ENCODE measurements around the gene ATG4D.

Gene ATG4D

GRCh38 chr19:10543420-10544241, at the start of gene ATG4D:
TSS of gene ATG4D (plus strand) at chr19:10543904. CDS start at chr19:10544091, 187 bp downstream.
- FAIRE-seq (no peak), DNase-seq (ENCODE audit: insufficient read length, low spot score) (peak; percentile 88)
- peak; percentile 81 for TF ChIP-seq POLR2A (IDR thresholded peaks at IDR 0.05; ENCODE audit: low read depth, low read length)

DNA sequence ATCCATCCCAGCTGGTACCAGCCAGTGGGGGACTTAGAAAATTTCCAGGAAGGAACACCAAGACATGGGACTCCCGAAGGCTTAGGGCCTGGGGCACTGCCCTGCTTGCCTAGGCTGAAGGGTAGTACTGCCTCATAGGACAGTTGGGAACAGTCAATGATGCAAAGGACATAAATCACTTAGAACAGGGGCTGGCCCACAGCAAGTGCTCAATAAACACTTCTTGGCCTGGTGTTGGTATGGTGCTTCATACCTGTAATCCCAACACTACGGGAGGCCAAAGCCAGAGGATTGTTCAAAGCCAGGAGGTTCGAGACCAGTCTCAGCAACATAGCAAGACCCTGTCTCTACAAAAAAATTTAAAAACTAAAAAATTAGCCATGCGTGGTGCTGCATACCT, 46.3 kb upstream of the ATG4D start:
- DNase-seq (ENCODE audit: insufficient read length, low spot score): no peak
- no peak for TF ChIP-seq POLR2A (IDR thresholded peaks at IDR 0.05; ENCODE audit: low read depth, low read length)
- FAIRE-seq: no peak

GRCh38 chr19:10499550-10500246, 44.0 kb upstream of the ATG4D start:
- no peak for FAIRE-seq
- no peak for TF ChIP-seq POLR2A (IDR thresholded peaks at IDR 0.05; ENCODE audit: low read depth, low read length)
- DNase-seq (ENCODE audit: insufficient read length, low spot score): no peak

GRCh38 chr19:10500247-10500592, 43.5 kb upstream of the ATG4D start:
- no peak for TF ChIP-seq POLR2A (IDR thresholded peaks at IDR 0.05; ENCODE audit: low read depth, low read length)
- FAIRE-seq: no peak
- DNase-seq (ENCODE audit: insufficient read length, low spot score): no peak

DNA sequence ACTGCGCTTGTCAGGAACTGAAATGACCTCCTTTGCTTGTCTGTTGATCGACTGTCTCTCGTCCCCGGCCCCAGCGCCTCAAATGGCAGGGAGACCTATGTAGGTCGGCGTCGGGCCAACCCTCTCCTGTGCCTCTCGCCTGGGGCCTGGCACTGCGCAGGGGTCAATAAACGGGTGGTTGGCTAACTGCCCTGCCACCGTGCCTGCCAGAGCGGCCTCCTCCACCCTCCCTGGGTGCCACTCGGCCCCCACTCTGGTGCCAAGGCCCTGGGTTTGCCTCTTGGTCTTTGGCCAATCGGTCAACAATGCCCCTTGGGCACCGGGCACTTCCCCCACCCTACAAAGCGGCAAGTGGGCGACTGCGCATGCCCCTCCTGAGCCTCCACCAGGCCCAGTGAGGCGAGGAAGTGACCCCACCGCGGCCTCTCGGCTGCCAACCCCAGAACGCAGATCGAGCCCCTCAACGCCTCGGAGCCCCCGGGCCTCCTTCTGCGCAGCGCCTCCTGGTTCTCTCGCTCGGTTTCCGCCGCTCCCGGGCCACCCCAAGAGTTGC, 41.7 kb upstream of the ATG4D start:
- TF ChIP-seq POLR2A (IDR thresholded peaks at IDR 0.05; ENCODE audit: low read depth, low read length): peak; percentile 13; the same call in 1 of the 2 replicates
- DNase-seq (ENCODE audit: insufficient read length, low spot score) (peak; percentile 61), FAIRE-seq (no peak)

- FAIRE-seq (no peak), DNase-seq (ENCODE audit: insufficient read length, low spot score) (peak; percentile 95)
- peak; percentile 66 for TF ChIP-seq POLR2A (IDR thresholded peaks at IDR 0.05; ENCODE audit: low read depth, low read length)
These were observed 41.1 kb upstream of the ATG4D start for GRCh38 chr19:10502524-10503001.

DNA sequence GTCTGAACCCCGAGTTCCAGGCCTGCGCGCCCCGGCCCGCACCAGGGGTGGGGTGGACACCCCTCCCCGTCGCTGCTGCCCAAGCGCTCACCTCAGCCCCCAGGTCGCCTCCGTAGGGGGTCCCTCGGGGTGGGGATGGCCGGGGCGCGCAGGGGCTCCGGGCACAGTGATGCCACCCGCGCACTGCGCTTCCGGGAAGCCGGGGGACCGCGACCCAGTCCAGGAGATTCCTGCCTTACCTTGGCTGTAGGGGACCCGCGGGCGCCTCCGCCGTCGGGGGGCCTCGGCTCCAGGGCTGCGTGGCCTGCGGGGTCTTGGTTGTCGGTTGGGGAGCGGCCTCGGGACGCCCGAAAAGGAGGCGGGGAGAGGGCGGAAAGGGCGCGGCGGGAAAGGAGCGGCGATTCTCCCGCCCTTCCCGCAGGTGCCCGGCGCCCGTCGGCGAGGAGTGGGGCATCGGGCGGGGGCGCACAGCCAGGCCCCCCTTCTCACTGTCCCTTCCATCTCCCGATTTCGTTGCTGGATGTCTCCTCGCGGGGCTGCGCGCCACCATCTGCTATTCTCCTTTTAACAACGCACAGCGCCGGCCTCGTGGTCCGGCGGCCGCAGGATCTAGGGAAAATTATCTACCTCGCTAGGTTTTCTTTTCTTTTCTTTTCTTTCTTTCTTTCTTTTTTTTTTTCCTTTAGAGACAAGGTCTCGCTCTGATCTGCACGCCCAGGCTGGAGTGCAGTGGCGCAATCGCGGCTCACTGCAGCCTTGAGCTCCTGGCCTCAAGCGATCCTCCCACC, 40.5 kb upstream of the ATG4D start, which contains the start of gene KEAP1:
TSS of gene KEAP1 (minus strand) at position 355 of the 788 bp plus-strand sequence. CDS start 3,323 bp downstream, outside the sequence.
- no peak for DNase-seq (ENCODE audit: insufficient read length, low spot score)
- no peak for FAIRE-seq
- no peak; the same call in 1 of the 2 replicates for TF ChIP-seq POLR2A (IDR thresholded peaks at IDR 0.05; ENCODE audit: low read depth, low read length)

DNA sequence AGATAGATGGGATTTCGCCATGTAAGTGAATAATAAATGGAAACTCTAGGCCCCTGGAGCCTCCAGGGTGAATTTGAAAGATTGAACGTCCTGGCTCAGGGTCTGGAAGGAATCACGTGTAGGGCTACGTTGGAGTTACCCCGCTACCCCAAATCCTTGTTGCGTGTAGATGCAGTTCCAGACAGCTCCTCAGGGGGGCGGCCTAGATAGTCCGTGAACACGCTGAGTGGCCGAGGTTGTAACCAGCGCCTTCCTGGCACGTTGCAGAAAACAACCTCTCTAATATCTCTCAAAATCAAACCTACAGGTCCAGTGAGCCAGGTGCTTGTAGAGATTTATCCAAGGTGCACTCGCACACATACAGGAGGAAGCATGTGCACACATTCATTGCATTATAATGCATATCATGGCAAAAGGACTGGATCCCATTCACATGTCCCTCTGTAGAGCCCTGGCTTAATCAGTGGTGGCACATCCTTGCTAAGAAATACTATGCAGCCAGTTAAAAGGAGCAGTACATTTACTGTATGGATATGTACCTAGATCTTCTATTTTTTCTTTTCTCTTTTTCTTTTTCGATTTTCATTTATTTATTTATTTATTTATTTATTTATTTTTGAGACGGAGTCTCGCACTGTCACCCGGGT, 38.0 kb upstream of the ATG4D start:
- DNase-seq (ENCODE audit: insufficient read length, low spot score) (peak; percentile 67), FAIRE-seq (no peak)
- no peak for TF ChIP-seq POLR2A (IDR thresholded peaks at IDR 0.05; ENCODE audit: low read depth, low read length)

DNA sequence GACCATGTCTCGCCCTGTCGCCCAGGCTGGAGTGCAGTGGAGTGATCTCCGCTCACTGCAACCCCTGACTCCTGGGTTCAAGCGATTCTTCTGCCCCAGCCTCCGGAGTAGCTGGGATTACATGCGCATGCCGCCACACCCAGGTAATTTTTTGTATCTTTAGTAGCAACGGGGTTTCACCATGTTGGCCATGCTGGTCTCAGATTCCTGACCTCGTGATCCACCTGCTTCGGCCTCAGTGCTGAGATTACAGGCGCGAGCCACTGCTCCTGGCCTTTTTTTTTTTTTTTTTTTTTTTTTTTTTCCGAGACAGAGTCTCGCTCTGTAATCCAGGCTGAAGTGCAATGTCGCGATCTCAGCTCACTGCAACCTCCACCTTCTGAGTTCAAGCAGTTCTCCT, 35.7 kb upstream of the ATG4D start:
- DNase-seq (ENCODE audit: insufficient read length, low spot score) (no peak), FAIRE-seq (no peak)
- TF ChIP-seq POLR2A (IDR thresholded peaks at IDR 0.05; ENCODE audit: low read depth, low read length): no peak

GRCh38 chr19:10508707-10509106, 35.0 kb upstream of the ATG4D start:
- no peak for FAIRE-seq
- DNase-seq (ENCODE audit: insufficient read length, low spot score): no peak
- no peak for TF ChIP-seq POLR2A (IDR thresholded peaks at IDR 0.05; ENCODE audit: low read depth, low read length)

DNA sequence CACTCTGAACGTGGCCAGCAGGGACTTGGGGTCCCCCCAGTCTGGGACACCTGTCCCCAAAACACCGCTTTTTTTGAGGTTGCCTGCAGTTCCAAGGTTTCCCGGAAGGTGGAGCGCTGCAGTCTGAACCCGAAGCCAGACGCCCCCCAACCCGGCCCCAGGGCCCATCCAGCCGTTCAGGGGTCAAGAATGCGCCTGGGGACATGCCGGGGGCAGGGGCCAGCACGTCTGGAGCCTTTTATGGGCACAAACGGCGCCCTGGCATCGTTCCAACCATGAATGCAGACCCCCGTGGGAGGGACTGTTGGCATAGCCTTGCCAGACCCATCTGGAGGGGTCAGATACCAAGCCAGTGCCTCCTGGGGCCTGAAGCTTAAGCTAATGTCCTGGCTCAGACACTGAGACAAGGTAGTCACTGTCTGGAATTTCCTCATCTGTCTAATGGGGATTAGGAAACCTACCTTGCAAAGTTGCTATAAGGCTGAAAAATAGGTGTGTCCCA, 33.4 kb upstream of the ATG4D start:
- DNase-seq (ENCODE audit: insufficient read length, low spot score): no peak
- FAIRE-seq: no peak
- TF ChIP-seq POLR2A (IDR thresholded peaks at IDR 0.05; ENCODE audit: low read depth, low read length): no peak

DNA sequence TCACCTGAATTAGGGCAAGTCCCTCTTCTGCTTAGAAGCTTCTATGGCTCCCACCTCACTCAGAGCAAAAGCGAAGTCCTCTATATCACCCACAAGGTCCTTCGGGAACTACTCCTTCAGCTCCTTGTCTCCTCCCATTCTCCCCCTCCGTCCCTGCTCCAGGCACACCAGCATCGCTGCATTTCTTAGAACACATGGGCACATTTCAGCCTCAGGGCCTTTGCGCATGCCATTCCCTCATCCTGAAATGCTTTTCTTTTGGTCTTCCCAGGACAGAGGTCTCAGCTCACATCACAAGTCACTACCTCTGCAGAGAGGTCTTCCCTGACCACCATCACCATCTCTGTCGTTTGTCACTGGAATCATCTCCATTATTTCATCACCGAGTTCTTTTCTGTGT, 30.5 kb upstream of the ATG4D start:
- no peak for DNase-seq (ENCODE audit: insufficient read length, low spot score)
- TF ChIP-seq POLR2A (IDR thresholded peaks at IDR 0.05; ENCODE audit: low read depth, low read length): no peak
- FAIRE-seq: no peak
